Measurements from ENCODE around the gene IGSF9. TPM values are rescaled to one million over a fixed set of nuclear protein-coding genes. Genes with fewer than 3 reads are reported as not detected.
"Not testable (repeated sequence)": the region's sequence is repeated elsewhere in the genome, so short reads cannot be mapped to it uniquely, and the experiment has no call there.

The IGSF9 gene
- total RNA-seq, 1 donor from 2014 or later, result 12.4 TPM

DNA sequence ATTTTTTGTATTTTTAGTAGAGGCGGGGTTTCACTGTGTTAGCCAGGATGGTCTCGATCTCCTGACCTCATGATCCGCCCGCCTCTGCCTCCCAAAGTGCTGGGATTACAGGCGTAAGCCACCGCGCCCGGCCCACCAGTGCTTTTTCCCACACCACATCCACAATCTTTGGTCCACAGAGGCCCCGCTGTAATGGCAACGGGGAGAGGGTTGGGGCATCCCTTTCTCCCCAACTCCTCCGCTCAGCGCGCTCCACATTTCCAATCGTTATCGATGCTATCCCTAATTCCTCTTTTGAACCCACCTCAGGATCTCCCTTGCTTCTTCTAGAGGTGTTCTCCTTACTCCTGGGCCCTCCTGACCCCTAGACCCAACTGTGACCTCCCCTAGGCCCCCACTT, 45.8 kb downstream of the IGSF9 start:
- not testable (repeated sequence) for DNase-seq (ENCODE audit: low spot score)

DNA sequence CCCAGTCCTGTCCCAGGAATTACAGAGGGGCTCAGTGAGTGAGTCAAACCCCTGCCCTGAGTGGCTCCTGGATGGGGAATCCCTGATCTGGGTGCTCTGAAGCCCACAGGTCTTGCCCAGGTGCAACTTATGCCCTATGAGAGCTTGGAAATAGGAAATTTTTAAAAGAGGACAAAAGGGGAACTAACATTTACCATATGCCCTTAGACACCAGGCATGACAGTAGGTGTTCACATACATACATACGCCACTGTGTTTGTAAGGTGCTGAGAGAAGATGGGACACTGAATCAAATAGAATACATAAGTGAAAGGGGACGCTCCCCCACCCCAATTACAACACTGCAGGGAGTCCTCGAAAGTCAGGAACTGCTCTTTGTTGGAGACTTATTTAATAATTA, 46.9 kb downstream of the IGSF9 start:
- no peak for DNase-seq (ENCODE audit: low spot score)

DNA sequence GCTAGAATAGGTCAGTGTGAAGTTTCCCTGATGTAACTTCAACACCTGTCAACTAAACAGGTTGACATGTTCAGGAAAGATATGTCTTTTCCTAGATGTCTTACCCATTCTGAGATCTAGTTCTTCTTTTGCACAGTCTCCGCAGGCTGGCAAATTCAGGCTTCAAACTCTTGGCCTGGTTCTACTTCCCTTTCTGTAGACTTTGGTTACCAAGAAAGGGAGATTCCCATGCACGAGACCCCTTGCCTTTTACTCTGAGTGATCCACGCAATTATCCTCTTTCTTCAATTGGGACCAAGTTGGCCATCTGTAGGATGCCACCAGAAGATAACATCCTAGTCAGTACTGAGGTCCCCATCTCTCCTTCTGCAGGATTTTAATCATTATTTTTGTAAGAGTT, 47.5 kb downstream of the IGSF9 start:
- DNase-seq (ENCODE audit: low spot score), result no peak

DNA sequence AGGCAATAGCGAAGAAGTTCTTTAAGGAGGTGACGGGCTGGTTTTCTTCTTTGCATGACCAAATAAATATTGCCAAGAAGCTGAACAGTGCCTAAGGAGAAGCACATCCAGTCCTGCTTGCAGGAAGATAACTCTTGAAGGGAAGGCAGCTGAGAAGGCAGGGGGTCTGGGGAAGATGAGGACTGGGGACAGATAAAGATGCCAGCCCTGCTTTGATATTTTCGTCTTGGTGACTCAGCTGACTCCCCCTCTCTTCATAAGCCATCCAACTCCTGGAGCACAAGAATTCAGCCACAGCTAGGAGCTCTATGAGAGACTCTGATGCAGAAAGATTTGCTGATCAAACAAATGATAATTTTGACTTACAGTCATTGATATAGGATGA, 48.9 kb downstream of the IGSF9 start:
- DNase-seq (ENCODE audit: low spot score), result no peak

DNA sequence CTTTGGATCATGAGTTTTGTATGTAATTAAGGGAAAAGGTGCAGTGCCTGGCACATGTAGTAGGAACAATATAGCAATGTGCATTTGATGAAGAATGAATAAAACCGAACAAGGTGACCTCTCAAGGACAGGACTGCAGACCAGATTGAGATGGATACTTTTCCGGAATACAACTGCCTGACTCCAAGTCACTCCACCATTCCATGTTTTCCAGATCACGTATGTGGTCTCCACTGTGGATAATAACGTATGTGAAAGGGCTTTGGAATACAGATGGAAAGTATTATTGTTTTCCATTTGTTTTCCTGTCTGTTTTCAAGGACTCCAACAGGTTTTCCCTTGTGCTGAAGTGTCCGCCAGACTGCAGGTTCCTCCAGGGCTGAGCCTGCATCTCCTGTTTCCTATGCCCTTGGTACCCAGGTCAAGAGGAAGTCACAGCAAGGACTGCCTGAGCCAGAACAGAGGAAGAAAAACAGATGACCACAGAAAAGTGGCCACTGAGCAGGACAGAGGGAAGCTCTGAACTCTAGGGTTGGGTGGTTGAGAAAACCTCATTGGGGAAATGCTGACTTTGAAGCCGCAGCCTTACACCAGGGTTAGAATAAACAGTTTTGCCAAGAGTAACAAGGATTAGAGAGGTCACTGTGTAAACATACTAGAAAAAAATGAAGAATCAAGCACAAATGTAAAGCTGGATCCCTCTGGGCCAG, 49.4 kb downstream of the IGSF9 start:
- no peak for DNase-seq (ENCODE audit: low spot score)

DNA sequence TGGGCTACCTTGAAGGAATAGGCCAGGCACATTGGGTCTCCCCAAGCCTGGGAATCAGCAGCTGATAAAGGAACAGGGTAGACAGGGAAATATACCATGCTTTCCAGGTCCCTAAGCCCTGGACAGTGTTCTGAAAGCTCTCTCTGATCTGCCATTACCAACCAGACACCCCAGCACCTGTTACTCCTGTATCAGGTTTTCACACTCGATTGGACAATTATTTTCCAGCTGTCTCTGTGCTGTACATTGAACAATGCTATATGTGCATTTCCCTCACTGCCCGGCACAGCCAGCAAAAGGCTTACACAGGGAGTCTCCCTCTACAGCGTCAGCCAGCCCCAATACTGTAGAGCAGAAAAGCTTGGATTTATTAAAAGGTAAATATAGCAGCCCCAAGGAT, 50.1 kb downstream of the IGSF9 start:
- no peak for DNase-seq (ENCODE audit: low spot score)

DNA sequence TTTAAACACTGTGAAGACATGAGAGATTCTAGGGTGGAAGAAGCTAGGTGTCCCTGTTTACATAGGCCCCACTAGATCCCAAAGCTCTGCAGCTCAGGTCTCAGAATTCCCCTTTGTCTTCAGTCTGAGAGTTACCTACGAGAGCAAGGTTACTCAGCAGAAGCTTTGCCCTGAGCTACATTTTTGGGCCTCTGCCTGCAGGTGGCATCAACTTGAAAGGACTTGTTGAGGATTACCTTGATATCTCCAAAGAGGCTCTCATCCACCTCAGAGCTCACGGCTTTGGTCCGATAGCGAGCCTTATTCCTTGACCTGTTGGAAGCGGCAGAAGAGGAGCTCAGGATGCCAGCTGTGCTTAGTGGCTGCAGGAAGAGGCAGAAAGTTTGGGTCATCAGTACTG, 52.5 kb downstream of the IGSF9 start:
- DNase-seq (ENCODE audit: low spot score), result peak; percentile 45

DNA sequence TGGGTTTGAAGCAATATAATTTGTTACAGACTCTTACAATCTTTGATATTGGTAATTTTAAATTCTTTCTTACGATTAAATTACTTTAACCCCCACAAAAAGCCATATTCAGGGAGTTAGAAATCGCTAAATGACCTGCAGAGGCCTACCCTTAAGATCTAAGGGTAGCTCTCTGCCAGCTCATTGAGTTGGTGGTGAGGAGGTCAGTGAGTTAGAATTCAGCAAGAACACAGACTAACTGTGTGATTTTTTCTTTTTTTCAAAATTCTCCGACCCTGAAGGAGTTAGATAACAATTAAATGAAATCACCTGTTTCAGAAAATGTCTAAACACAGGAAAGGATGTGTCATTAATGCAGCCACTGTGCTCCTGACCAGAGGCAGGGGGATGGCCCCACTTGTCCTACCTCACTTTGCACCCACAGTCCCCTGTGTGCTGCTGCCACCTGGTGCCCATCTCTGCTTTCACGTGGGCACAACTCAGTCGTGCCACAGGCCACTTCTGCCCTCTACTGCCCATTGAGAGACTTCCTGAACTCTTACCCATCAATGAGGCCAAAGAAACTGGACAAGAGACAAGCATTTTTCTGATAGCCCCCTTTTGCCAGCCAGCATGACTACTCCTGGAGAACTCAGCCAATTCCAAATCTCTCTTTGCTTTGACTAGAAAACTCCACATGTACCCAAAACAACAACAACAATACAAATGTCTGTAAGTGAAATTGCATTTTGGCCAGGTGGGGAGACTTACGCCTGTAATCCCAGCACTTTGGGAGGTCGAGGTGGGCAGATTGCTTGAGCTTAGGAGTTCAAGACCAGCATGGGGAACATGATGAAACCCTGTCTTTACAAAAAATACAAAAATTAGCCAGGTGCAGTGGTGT, 53.9 kb downstream of the IGSF9 start:
- DNase-seq (ENCODE audit: low spot score), result peak; percentile 83

DNA sequence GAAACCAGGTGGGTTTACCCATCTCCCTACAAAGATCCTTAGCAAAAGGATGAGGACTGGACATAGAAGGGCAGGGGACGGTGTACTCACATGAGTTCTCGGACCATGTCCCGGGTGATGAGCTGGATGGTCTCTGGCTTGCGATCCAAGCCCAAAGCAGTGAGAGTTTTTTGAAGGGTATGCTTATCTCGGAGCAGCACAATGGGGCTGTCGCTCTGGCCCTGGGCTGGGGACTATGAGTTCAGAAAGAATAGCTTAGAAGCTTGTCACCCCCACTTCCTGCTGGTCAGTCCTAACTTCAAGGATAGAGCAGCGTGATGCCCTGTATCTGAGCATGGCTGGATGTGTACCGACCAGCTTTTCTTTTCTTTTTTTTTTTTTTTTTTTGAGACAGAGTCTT, 55.0 kb downstream of the IGSF9 start:
- DNase-seq (ENCODE audit: low spot score), result no peak

DNA sequence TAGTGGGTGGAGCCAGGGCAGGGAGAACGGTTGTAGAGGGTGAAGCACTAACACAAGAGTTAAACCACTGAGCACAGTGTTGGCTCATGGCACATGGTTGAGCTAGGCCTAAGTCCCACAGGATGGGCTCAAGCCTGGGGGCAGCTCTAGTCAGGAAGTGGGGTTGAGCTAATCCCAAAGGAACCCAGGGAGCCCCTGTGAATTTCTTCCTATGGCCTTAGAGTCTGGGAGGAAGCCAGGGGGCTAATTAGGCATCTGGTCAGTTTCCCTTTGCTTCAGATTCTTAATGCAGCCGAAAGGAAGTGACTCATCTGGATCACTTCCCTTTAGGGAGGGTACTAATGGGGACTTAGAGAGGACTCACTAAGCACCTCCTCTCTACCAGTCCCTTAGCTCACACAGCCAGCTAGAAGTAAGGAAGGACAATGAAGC, 55.6 kb downstream of the IGSF9 start:
- peak; percentile 32 for DNase-seq (ENCODE audit: low spot score)

DNA sequence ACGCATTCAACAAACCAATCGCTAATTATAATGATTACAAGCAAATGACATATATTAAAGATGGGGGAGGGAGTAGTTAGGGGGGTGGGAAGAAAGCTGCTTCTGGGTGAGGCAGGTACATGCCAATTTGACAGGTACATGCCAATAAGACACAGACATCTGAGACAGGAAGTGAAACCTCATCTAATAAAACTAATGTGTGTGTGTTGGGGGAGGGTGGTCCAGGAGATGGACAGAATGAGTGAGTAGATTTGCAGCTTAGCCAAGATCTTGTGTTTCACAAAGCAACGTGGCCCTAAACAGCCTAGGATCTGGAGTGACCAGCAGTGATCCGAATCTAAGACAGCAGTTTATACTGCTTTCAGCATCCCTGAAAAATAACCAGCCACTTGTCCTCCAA, 56.2 kb downstream of the IGSF9 start:
- DNase-seq (ENCODE audit: low spot score), result no peak

DNA sequence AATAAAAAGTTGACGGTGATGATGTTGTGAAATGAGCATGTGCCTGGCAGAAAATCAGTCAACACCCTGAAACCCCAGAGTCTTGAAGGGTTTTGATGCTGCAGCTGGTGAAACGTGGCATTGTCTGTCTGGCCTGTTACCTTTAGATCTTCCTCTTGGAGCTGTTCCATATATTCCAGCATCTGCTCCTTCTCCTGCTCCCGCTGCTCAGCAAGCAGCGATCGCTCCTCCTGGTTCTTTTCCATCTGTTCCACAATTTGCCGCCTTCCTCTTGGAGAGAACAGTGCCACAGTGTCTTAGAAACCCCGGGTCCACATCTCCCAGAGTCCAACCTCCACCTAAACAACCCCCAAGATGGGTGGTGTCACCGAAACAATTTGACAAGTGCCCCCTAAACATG, 61.1 kb downstream of the IGSF9 start:
- DNase-seq (ENCODE audit: low spot score), result no peak

DNA sequence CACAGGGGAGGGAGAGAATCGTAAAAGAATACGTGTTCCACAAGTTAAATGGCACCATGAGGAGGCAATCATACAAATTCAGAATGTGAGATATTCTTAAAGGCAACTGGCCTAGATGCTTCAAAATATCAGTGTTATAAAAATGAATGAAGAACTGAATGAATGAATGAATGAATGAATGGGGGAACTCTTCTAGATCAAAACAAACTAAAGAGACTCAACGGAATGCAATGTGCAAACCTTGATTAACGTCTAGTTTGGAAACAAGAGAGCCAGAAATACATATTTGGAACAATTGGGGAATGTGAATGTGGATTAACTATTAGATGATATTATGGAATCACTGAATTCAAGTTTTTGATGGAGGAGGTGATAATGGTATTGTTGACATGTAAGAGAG, 62.3 kb downstream of the IGSF9 start:
- DNase-seq (ENCODE audit: low spot score), result no peak

DNA sequence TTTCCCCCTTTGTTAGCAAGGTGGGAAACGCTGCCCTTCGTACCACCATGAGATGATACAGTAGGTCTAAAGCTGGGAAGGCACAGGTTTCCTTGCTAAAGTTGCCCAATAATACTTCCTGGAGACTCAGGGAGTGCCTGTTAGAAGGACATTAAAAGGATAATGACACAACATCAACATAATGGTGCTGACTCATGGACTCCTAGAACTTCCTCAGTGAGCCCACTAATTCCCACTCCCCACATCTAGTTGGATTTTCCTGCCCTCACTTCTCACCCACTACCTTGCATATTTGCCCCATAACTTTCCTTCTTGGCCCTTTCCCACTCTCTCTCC, 62.9 kb downstream of the IGSF9 start:
- no peak for DNase-seq (ENCODE audit: low spot score)

DNA sequence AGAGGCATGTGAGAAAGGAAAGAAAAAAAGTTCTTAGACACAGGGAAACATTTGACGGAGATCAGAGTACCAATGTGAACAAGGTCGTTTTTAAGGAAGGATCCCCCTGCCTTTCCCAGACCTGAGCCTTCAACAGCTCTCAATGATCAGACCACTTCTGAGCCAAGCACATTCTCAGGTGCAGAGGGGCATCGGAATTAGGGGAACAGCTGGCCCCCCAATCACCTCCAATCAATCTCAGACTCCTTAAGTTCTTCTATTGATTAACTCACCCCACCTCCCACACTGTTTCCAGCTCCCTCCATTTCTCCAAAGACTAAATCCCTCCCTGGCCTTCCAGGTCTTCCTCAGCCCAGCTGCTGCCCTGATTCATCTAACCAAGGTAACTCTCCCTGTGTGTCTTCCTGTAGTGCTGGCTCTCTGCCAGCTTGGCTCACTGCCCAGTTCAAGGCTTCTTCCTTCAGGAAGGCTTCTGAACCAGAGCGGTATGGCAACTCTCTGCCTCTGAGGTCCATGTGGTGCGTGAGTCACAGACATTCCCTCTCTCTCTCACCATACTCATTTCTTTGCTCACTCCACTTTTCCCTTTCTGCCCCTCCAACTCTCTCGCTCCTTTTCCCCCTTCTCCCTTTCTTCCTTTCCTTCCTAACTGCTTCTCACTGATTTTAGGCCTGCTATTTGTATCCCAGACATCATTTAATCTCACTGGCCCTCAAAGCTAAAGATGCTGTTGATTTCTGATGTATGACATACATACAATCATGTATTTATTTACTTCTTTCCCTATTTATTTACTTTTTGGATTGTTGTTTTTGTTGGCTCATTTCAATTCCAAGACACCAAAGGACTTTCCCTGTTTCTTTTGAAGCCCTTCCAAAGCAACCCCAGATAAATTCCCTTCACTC, 63.5 kb downstream of the IGSF9 start:
- DNase-seq (ENCODE audit: low spot score), result peak; percentile 96

DNA sequence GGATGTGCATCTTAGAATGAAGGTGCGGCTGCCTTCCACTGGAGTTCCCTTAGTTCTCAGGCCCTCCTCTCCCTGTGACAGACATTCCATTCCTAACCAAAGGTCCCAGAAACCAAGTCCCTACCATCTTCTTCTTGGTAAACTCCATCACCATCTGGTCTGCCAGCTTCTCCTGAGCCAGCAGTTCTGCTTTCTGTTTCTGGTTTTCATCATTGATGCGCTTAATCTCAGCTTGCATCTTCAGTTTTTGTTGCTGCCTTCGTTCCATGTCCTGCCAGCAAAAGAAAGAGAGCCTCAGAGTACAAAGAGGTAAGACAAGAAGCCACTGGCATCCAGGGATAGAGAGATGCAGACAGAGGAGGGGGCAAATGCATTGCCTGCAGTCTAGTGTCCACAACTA, 65.0 kb downstream of the IGSF9 start:
- DNase-seq (ENCODE audit: low spot score), result no peak

DNA sequence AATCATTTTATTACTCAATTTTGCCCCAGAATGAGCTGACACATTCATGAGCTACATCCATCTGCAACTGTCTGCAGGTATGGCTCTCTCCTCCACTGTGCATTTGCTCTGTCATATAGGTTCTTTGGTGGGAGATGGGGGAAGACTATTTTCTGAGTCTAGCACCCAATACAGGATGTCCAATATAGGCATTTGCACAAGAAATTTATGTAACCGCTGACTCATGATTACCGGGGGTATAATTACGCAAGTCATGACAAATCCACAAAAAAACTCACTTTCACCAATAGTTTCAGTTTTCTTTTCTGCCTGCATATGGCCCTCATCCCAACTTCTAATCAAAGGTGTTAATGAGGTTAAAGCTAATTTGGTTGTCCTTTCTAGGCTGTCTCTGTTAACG, 65.4 kb downstream of the IGSF9 start:
- DNase-seq (ENCODE audit: low spot score), result no peak

DNA sequence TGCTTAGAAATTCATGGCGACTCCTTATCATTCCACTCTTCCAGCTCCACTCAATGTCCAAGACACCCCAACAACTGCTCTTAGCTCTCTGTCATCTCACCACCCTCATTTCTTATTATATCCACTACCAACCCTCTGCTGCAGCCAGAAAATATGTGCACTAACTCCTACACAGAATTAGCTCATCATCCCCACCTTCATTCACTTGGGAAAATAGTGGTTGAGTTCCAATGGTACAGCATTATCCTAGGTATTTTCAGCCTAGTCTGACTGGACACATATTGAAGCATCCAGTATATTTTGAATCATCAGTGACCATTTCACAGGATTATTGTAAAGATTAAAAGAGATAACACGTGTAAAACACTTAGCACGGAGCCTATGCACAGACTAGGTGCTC, 66.3 kb downstream of the IGSF9 start:
- no peak for DNase-seq (ENCODE audit: low spot score)

DNA sequence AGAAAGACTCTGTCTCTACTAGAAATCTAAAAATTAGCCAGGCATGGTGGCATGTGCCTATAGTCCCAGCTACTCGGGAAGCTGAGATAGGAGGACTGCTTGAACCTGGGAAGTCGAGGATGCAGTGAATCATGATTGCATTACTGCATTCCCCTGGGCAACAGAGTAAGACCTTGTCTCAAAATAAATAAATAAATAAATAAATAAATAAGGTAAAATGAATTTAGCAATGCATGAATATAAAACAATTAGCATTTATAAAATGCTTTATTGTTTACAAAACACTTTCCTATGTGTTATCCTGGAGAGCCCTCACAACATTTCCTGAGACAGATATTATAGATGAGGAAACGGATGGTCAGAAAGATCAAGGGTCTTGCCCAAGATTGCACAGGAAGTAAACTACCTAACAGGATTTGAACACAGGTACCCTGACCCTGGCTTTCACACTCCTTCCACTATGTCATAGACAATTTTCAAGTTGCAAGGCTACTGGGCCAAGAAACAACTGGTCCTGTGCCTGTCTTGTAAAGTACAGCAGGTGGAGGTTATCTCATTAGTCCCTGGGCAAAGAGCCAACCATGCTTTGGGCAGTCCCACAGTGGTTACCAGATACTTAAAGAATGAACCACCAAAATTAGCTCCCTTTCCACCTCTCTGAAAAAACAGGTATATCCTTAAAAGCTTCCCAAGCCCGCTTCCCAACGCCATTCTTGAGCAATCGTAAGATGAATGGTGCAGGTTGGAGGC, 67.5 kb downstream of the IGSF9 start:
- no peak for DNase-seq (ENCODE audit: low spot score)
